Kidney (tissue), 14 donors: Measurements from ENCODE around the gene LRRC72. TPM values are rescaled to one million over a fixed set of nuclear protein-coding genes. Genes with fewer than 3 reads are reported as not detected.

Experiments
- DNase-seq, 5 donors: peaks; one replicate each; pipeline ENCODE4 v3.0.0-alpha.2; 2013 to 2020
- FAIRE-seq: peaks from 2 replicates; lab custom pipeline; 2012; peaks lifted over from hg19 to GRCh38; lab: Jason Lieb, UNC
- H3K27ac ChIP-seq, 2 donors: one replicate each; pipeline ENCODE4 v1.7.0; 2013; ENCODE audit warnings: low read depth in 2 of 2, low read length in 2 of 2, inconsistent platforms in 1 of 2
- H3K27me3 ChIP-seq: one replicate; pipeline ENCODE4 v1.7.1; 2013; ENCODE audit warnings: low read length, inconsistent platforms; ENCODE audit not compliant: control insufficient read depth, insufficient read depth
- H3K36me3 ChIP-seq, 3 donors: one replicate each; pipeline versions ENCODE4 v1.7.0 to v1.7.1; 2013; ENCODE audit warnings: low read length in 3 of 3, control low read depth in 1 of 3, inconsistent platforms in 1 of 3; ENCODE audit not compliant: insufficient read depth in 3 of 3, control insufficient read depth in 2 of 3
- H3K4me1 ChIP-seq, 3 donors: one replicate each; pipeline versions ENCODE4 v1.7.0 to v1.7.1; 2013; ENCODE audit warnings: low read length in 3 of 3, inconsistent platforms in 1 of 3, low read depth in 1 of 3; ENCODE audit not compliant: control insufficient read depth in 2 of 3, insufficient read depth in 2 of 3
- H3K4me3 ChIP-seq, 3 donors: one replicate each; pipeline versions ENCODE4 v1.7.0 to v1.8.1; 2013; ENCODE audit warnings: low read length in 3 of 3, control low read depth in 1 of 3, inconsistent platforms in 1 of 3
- H3K9ac ChIP-seq, 3 donors: one replicate each; pipeline versions ENCODE4 v1.7.0 to v1.7.1; 2013; ENCODE audit warnings: low read length in 3 of 3, control low read depth in 1 of 3, inconsistent platforms in 1 of 3
- H3K9me3 ChIP-seq, 3 donors: one replicate each; pipeline versions ENCODE4 v1.7.0 to v1.7.1; 2013; ENCODE audit warnings: low read length in 3 of 3, control low read depth in 1 of 3, inconsistent platforms in 1 of 3; ENCODE audit not compliant: control insufficient read depth in 2 of 3, insufficient read depth in 1 of 3
- intact Hi-C: fragments of 100-400 bp; cut with DNase I; formaldehyde crosslinking; loops from one replicate; pipeline ENCODE4 v1.11.1; 2022
- polyA plus RNA-seq: library from polyadenylated mRNA; stranded (reverse); fragments of 350-450 nt; fragmentation: Illumina TruSeq; extraction: RNeasy Lipid Tissue Mini Kit (QIAGEN cat#74804); gene quantifications from one replicate; pipeline ENCODE4 v1.2.3, GENCODE V29; 2014; ENCODE audit warnings: low read depth, low replicate concordance; ENCODE audit not compliant: insufficient read depth
- total RNA-seq: library from RNA; stranded (reverse); fragmentation: NEBNext Ultra II Directional; extraction: Animal tissue kit (Norgen Biotek cat#: 25700); gene quantifications from one replicate; pipeline ENCODE4 v1.2.1, GENCODE V29; 2021
- TF ChIP-seq, protein P1 (sequence below): IDR thresholded peaks from 3 replicates; pipeline ENCODE4 v1.5.1; 2012; ENCODE audit warnings: mild to moderate bottlenecking, moderate library complexity, borderline replicate concordance; ENCODE audit not compliant: insufficient read depth; ENCODE audit errors: extremely low read depth
- donor health status: control.
- donor health status: control.
- donor health status: control.
- donor health status: control.
- donor health status: control.
- donor health status: DM: yes; HTN: yes; CAD: no.
- donor health status: Normal renal cell carcinoma (clear cell type).

The LRRC72 gene
- total and polyA plus RNA-seq, 2 donors from 2014 or later, result not detected

DNA sequence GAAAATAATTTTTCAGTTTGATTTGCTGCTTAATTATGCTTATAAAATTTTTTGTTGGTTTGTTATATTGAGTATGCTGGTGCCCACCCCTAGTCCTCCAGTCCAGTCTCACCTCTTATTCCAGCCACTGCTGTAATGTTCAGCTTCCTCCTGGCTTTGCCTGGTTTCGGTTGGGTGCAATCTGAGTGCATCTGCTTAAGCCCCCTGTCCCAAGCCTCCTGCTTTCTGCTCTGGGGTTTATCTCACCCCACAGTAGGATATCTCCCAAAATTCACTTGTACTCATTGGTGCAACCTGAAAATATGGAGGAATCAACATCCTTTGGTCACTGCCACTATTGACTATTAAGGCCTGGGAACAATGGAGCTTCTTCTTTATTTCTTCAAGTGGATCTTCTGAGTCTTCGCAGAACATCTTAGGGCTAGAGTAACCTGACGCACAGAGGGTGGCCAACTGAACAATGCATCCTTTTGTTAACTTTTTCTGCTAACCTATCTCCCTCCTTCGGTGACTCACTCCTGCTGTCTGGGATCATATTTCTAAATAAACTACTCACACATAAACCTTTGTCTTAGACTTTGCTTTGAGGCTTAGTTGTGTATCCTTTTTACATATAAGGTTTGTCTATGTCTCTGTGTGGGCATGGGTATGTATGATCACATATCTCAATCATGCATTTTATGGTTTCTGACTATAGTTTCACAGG lies 42.0 kb upstream of the LRRC72 start:
- DNase-seq (no peak), FAIRE-seq (no peak)
- H3K4me1 ChIP-seq, result no peaks in the 10 kb centered on the region
- no peak overlapping the region for H3K4me3 ChIP-seq
- H3K9me3 ChIP-seq, result no peaks in the 10 kb centered on the region
- intact Hi-C loops, result no loop called here
- no peak overlapping the region for H3K27ac ChIP-seq
- H3K36me3 ChIP-seq, result no peaks in the 10 kb centered on the region
- H3K27me3 ChIP-seq, result no peaks in the 10 kb centered on the region
- TF ChIP-seq, protein P1, sequence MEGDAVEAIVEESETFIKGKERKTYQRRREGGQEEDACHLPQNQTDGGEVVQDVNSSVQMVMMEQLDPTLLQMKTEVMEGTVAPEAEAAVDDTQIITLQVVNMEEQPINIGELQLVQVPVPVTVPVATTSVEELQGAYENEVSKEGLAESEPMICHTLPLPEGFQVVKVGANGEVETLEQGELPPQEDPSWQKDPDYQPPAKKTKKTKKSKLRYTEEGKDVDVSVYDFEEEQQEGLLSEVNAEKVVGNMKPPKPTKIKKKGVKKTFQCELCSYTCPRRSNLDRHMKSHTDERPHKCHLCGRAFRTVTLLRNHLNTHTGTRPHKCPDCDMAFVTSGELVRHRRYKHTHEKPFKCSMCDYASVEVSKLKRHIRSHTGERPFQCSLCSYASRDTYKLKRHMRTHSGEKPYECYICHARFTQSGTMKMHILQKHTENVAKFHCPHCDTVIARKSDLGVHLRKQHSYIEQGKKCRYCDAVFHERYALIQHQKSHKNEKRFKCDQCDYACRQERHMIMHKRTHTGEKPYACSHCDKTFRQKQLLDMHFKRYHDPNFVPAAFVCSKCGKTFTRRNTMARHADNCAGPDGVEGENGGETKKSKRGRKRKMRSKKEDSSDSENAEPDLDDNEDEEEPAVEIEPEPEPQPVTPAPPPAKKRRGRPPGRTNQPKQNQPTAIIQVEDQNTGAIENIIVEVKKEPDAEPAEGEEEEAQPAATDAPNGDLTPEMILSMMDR, result no peak
- no peak overlapping the region for H3K9ac ChIP-seq

DNA sequence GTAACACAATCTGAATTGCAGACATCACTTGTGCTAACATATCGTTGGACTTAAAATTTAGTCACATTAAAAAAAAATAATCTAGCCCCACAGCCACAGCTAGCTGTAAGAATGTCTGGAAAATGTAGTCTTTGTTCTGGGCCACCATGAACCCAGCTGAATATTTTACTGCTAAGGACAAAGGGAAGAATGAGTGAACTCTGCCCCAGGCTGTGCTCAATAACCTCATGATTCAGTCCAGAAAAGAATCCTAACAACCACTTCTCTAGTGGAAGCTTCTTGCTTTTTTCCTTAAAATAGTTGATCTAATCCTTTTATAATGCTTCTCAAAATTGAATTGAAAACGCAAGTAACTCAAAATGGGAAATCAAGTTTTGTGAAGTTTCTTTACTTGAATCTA lies 35.5 kb upstream of the LRRC72 start:
- Histone ChIP-seq H3K27me3 (no peaks in the 10 kb centered on the region), H3K9me3 (no peaks in the 10 kb centered on the region), H3K36me3 (no peaks in the 10 kb centered on the region), H3K9ac (no peak overlapping the region), H3K4me1 (no peaks in the 10 kb centered on the region), H3K27ac (no peak overlapping the region), H3K4me3 (no peak overlapping the region)
- DNase-seq (peak in 1 of 5 donors; percentile 26), FAIRE-seq (no peak)
- intact Hi-C loops, result no loop called here
- TF ChIP-seq, protein P1, result no peak

DNA sequence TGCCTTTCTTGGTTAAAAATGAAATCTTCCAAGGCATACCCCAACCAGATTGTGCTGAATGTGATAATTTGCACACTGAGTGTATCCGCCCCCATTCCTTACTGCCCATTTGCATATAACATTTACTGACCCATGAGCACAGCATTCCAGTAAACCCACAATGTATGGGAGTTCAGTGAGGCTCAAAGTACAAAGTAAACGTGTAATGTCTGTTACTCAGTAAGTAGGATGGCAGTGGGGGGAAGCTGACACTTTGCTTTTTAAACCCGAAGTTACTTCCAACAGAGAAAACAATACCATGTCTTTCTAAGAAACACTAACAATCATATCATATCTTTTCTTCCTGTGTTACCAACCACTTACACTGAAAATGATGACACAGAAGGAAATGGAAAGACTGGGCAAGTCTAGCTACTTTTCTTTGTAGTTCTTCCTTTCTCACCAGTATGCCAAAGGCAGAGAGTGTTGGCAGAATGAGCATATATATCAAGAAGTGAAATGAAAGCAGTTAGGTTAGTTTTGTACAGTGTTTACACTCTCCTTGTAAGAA lies 34.0 kb upstream of the LRRC72 start:
- FAIRE-seq, result no peak
- Histone ChIP-seq H3K36me3 (no peaks in the 10 kb centered on the region), H3K9me3 (no peaks in the 10 kb centered on the region), H3K4me3 (no peak overlapping the region), H3K4me1 (no peaks in the 10 kb centered on the region), H3K9ac (no peak overlapping the region), H3K27ac (no peak overlapping the region), H3K27me3 (no peaks in the 10 kb centered on the region)
- TF ChIP-seq, protein P1, result no peak
- intact Hi-C loops, result no loop called here
- DNase-seq, result peak in 3 of 5 donors; percentile 36 to 82 (median 76)
